Breast epithelium (tissue), 3 donors: ENCODE measurements around the gene TOE1.

Source experiments
- POLR2A ChIP-seq: fragments of 450-650 bp; IDR thresholded peaks from one replicate; pipeline ENCODE4 v1.6.1; 2016; ENCODE audit warnings: antibody characterized with exemption, mild to moderate bottlenecking, moderate library complexity
- TF ChIP-seq, protein P1 (sequence below), 3 donors: fragments of 450-650 bp; IDR thresholded peaks; one replicate each; pipeline ENCODE4 v1.5.1; 2016 to 2017; ENCODE audit warnings: antibody characterized with exemption in 3 of 3, mild to moderate bottlenecking in 3 of 3, moderate library complexity in 3 of 3

DNA sequence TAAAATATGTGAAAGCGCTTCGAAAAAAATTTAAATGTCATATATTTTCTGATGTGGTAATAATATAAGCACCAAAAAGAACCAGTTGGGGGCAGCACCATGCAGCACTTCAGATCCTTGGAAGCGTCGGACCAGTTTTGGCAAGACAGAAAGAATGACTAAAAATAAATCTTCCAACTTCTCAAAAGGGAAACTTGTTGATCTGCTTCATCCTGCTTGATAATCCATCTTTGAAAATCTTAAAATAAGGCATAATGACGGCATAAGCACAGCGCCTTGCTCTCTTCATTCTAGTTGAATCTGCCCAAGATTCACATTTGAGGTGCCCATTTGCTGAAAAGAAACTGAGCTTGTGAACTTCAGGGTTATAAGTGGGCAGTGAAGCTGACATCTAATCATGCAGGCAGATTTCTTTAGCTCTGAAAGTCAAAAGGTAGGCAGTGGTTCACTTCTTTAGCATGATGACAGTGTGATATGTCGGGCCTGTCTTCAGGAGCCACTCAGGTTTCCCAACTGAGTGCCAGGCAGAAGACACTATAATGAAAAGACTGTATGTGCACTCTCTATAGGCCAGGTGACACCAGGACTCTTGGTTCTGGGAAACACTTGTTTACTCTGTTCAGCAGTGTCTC is 20.0 kb downstream of the TOE1 start:
- TF ChIP-seq, protein P1, sequence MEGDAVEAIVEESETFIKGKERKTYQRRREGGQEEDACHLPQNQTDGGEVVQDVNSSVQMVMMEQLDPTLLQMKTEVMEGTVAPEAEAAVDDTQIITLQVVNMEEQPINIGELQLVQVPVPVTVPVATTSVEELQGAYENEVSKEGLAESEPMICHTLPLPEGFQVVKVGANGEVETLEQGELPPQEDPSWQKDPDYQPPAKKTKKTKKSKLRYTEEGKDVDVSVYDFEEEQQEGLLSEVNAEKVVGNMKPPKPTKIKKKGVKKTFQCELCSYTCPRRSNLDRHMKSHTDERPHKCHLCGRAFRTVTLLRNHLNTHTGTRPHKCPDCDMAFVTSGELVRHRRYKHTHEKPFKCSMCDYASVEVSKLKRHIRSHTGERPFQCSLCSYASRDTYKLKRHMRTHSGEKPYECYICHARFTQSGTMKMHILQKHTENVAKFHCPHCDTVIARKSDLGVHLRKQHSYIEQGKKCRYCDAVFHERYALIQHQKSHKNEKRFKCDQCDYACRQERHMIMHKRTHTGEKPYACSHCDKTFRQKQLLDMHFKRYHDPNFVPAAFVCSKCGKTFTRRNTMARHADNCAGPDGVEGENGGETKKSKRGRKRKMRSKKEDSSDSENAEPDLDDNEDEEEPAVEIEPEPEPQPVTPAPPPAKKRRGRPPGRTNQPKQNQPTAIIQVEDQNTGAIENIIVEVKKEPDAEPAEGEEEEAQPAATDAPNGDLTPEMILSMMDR (IDR thresholded peaks at IDR 0.05), result peak in 2 of 3 donors; percentile 72 to 74
- no peak for TF ChIP-seq POLR2A
